Skeletal muscle tissue (tissue), 4 donors: ENCODE measurements around the gene PRKN. TPM values are rescaled to one million over a fixed set of nuclear protein-coding genes. Genes with fewer than 3 reads are reported as not detected.

Experiments used
- H3K27ac ChIP-seq: one replicate; pipeline ENCODE4 v1.7.0; 2013; ENCODE audit warnings: mild to moderate bottlenecking, low read depth, low read length, inconsistent platforms
- H3K27me3 ChIP-seq, 3 donors: one replicate each; pipeline ENCODE4 v1.7.0; 2013; ENCODE audit warnings: low read length in 3 of 3; ENCODE audit not compliant: control insufficient read depth in 3 of 3, insufficient read depth in 3 of 3
- H3K36me3 ChIP-seq, 3 donors: one replicate each; pipeline ENCODE4 v1.7.0; 2013; ENCODE audit warnings: low read length in 3 of 3; ENCODE audit not compliant: control insufficient read depth in 3 of 3, insufficient read depth in 3 of 3
- H3K4me1 ChIP-seq, 3 donors: one replicate each; pipeline ENCODE4 v1.7.0; 2013; ENCODE audit warnings: low read length in 3 of 3, mild to moderate bottlenecking in 3 of 3; ENCODE audit not compliant: control insufficient read depth in 3 of 3, insufficient read depth in 3 of 3
- H3K4me3 ChIP-seq, 3 donors: one replicate each; pipeline ENCODE4 v1.7.0; 2013; ENCODE audit warnings: low read length in 3 of 3
- H3K9ac ChIP-seq, 3 donors: one replicate each; pipeline ENCODE4 v1.7.0; 2013; ENCODE audit warnings: low read length in 3 of 3, mild to moderate bottlenecking in 3 of 3, moderate library complexity in 2 of 3, low read depth in 1 of 3
- H3K9me3 ChIP-seq, 3 donors: one replicate each; pipeline ENCODE4 v1.7.0; 2013; ENCODE audit warnings: low read length in 3 of 3; ENCODE audit not compliant: control insufficient read depth in 3 of 3
- total RNA-seq: library from RNA; depleted of rRNA; stranded (reverse); fragments of >200 nt; gene quantifications from one replicate; pipeline ENCODE4 v1.2.3, GENCODE V29; 2014
- donor health status: Osteomylitis.

The PRKN gene
- total RNA-seq, 1 donor from 2014 or later = 16.7 TPM

- Histone ChIP-seq H3K9ac (no peak overlapping the region), H3K36me3 (peaks cover 0 to 6% (median 0%) of the 10 kb centered on the region in 3 donors), H3K9me3 (peaks cover 0 to 6% (median 0%) of the 10 kb centered on the region in 3 donors), H3K4me1 (no peaks in the 10 kb centered on the region), H3K27me3 (no peaks in the 10 kb centered on the region), H3K27ac (no peak overlapping the region), H3K4me3 (no peak overlapping the region)
Observed at GRCh38 chr6:161792851-161793493, 934.6 kb downstream of the PRKN start.

GRCh38 chr6:161788531-161788930 is 939.0 kb downstream of the PRKN start:
- Histone ChIP-seq H3K9ac (no peak overlapping the region), H3K9me3 (peaks cover 0 to 8% (median 0%) of the 10 kb centered on the region in 3 donors), H3K36me3 (peaks cover 0 to 6% (median 0%) of the 10 kb centered on the region in 3 donors), H3K4me1 (no peaks in the 10 kb centered on the region), H3K27ac (no peak overlapping the region), H3K4me3 (no peak overlapping the region), H3K27me3 (no peaks in the 10 kb centered on the region)

GRCh38 chr6:161772176-161772575 is 955.4 kb downstream of the PRKN start:
- H3K4me1 ChIP-seq = peaks cover 0 to 2% (median 0%) of the 10 kb centered on the region in 3 donors
- H3K27ac ChIP-seq = no peak overlapping the region
- H3K9me3 ChIP-seq = no peaks in the 10 kb centered on the region
- no peaks in the 10 kb centered on the region for H3K27me3 ChIP-seq
- H3K36me3 ChIP-seq = no peaks in the 10 kb centered on the region
- H3K4me3 ChIP-seq = no peak overlapping the region
- no peak overlapping the region for H3K9ac ChIP-seq

- Histone ChIP-seq H3K4me1 (no peaks in the 10 kb centered on the region), H3K27me3 (no peaks in the 10 kb centered on the region), H3K27ac (no peak overlapping the region), H3K4me3 (no peak overlapping the region), H3K9me3 (no peaks in the 10 kb centered on the region), H3K36me3 (no peaks in the 10 kb centered on the region), H3K9ac (no peak overlapping the region)
Observed at GRCh38 chr6:161761966-161762365, 965.6 kb downstream of the PRKN start.

- H3K9ac ChIP-seq = no peak overlapping the region
- no peaks in the 10 kb centered on the region for H3K9me3 ChIP-seq
- no peak overlapping the region for H3K4me3 ChIP-seq
- no peaks in the 10 kb centered on the region for H3K27me3 ChIP-seq
- no peak overlapping the region for H3K27ac ChIP-seq
- H3K36me3 ChIP-seq = no peaks in the 10 kb centered on the region
- no peaks in the 10 kb centered on the region for H3K4me1 ChIP-seq
Observed at GRCh38 chr6:161755080-161755479, 972.5 kb downstream of the PRKN start.

GRCh38 chr6:161750686-161751085 is 976.9 kb downstream of the PRKN start:
- no peaks in the 10 kb centered on the region for H3K9me3 ChIP-seq
- H3K9ac ChIP-seq = no peak overlapping the region
- H3K4me1 ChIP-seq = no peaks in the 10 kb centered on the region
- no peaks in the 10 kb centered on the region for H3K27me3 ChIP-seq
- H3K36me3 ChIP-seq = no peaks in the 10 kb centered on the region
- no peak overlapping the region for H3K27ac ChIP-seq
- no peak overlapping the region for H3K4me3 ChIP-seq

- Histone ChIP-seq H3K9me3 (no peaks in the 10 kb centered on the region), H3K27me3 (no peaks in the 10 kb centered on the region), H3K27ac (no peak overlapping the region), H3K36me3 (no peaks in the 10 kb centered on the region), H3K4me1 (no peaks in the 10 kb centered on the region), H3K9ac (no peak overlapping the region), H3K4me3 (no peak overlapping the region)
Observed at GRCh38 chr6:161749576-161749975, 978.0 kb downstream of the PRKN start.

- H3K4me3 ChIP-seq = no peak overlapping the region
- H3K27ac ChIP-seq = no peak overlapping the region
- H3K9me3 ChIP-seq = no peaks in the 10 kb centered on the region
- no peaks in the 10 kb centered on the region for H3K27me3 ChIP-seq
- H3K9ac ChIP-seq = no peak overlapping the region
- no peaks in the 10 kb centered on the region for H3K4me1 ChIP-seq
- no peaks in the 10 kb centered on the region for H3K36me3 ChIP-seq
Observed at GRCh38 chr6:161748535-161749416, 978.8 kb downstream of the PRKN start.

- Histone ChIP-seq H3K27me3 (no peaks in the 10 kb centered on the region), H3K9ac (no peak overlapping the region), H3K4me3 (no peak overlapping the region), H3K4me1 (no peaks in the 10 kb centered on the region), H3K9me3 (no peaks in the 10 kb centered on the region), H3K36me3 (no peaks in the 10 kb centered on the region), H3K27ac (no peak overlapping the region)
Observed at GRCh38 chr6:161747506-161747905, 980.1 kb downstream of the PRKN start.

GRCh38 chr6:161745594-161746141 is 981.9 kb downstream of the PRKN start:
- Histone ChIP-seq H3K4me1 (no peaks in the 10 kb centered on the region), H3K27ac (no peak overlapping the region), H3K27me3 (no peaks in the 10 kb centered on the region), H3K9ac (peak overlapping the region in 1 of 3 donors; percentile 9), H3K36me3 (no peaks in the 10 kb centered on the region), H3K9me3 (no peaks in the 10 kb centered on the region), H3K4me3 (no peak overlapping the region)
